Fibroblast of peridontal ligament (primary cell): ENCODE data around the gene LCN15.
A peak's percentile ranks its signal among the peaks of the same experiment; 100 is the strongest.
"Not testable (repeated sequence)": the region's sequence is repeated elsewhere in the genome, so short reads cannot be mapped to it uniquely, and the experiment has no call there.

Experiments
- DNase-seq: peaks from one replicate; pipeline ENCODE4 v3.0.0-alpha.2; 2010; ENCODE audit errors: extremely low read depth

LCN15 gene

GRCh38 chr9:136794281-136794999 lies 30.1 kb upstream of the LCN15 start:
- no peak for DNase-seq

- DNase-seq: no peak
These were observed 29.0 kb upstream of the LCN15 start for GRCh38 chr9:136793086-136793946.

GRCh38 chr9:136792321-136793085 lies 28.2 kb upstream of the LCN15 start:
- no peak for DNase-seq

GRCh38 chr9:136791516-136792276 lies 27.4 kb upstream of the LCN15 start:
- DNase-seq: no peak

- DNase-seq: peak; percentile 98
These were observed 26.6 kb upstream of the LCN15 start, which contains the start of gene TMEM141 for GRCh38 chr9:136790640-136791515. Gene TMEM141 (plus strand): TSS chr9:136791344. CDS start chr9:136791371, 27 bp downstream.

- no peak for DNase-seq
These were observed 25.2 kb upstream of the LCN15 start for GRCh38 chr9:136789523-136789937.

GRCh38 chr9:136788644-136789522 lies 24.6 kb upstream of the LCN15 start:
- not testable (repeated sequence) for DNase-seq

- peak; percentile 60 for DNase-seq
These were observed 23.5 kb upstream of the LCN15 start for GRCh38 chr9:136787690-136788400.

GRCh38 chr9:136786983-136787382 lies 22.7 kb upstream of the LCN15 start:
- not testable (repeated sequence) for DNase-seq

- DNase-seq: no peak
These were observed 22.1 kb upstream of the LCN15 start for GRCh38 chr9:136786451-136786850.

GRCh38 chr9:136785565-136786355 lies 21.4 kb upstream of the LCN15 start:
- not testable (repeated sequence) for DNase-seq

- no peak for DNase-seq
These were observed 20.7 kb upstream of the LCN15 start for GRCh38 chr9:136784997-136785361.

GRCh38 chr9:136784249-136784996 lies 20.1 kb upstream of the LCN15 start:
- DNase-seq: peak; percentile 34

- no peak for DNase-seq
These were observed 18.1 kb upstream of the LCN15 start for GRCh38 chr9:136782452-136782851.

- DNase-seq: no peak
These were observed 15.5 kb upstream of the LCN15 start for GRCh38 chr9:136779808-136780207.

GRCh38 chr9:136777359-136777758 lies 13.0 kb upstream of the LCN15 start:
- no peak for DNase-seq

GRCh38 chr9:136776947-136777346 lies 12.6 kb upstream of the LCN15 start:
- no peak for DNase-seq
